Measurements from ENCODE around the gene C7orf25. TPM values are rescaled to one million over a fixed set of nuclear protein-coding genes. Genes with fewer than 3 reads are reported as not detected.

C7orf25 gene
- total and polyA plus RNA-seq, 10 of the 15 experiments (the other 5 are each of a cell fraction or from before 2014, with no cell fraction given), result 0.63 to 3.2 (median 1.7) TPM

GRCh38 chr7:42945821-42946626, 34.2 kb upstream of the C7orf25 start (continued):
- TF ChIP-seq E2F8 (IDR thresholded peaks at IDR 0.05; ENCODE audit: low read depth, partially characterized antibody) (no peak), SPI1 (IDR thresholded peaks at IDR 0.05; ENCODE audit: borderline replicate concordance, insufficient read depth, low read depth, low read length) (no peak), NFYA (IDR thresholded peaks at IDR 0.05; ENCODE audit: borderline replicate concordance, low read depth, low read length) (no peak), IKZF1 (conservative IDR thresholded peaks at IDR 0.05) (peak; percentile 65; the same call in 1 of the 2 replicates), GATAD2B (conservative IDR thresholded peaks at IDR 0.05; ENCODE audit: low read depth) (no peak), MXI1 (IDR thresholded peaks at IDR 0.05; ENCODE audit: low read depth, low read length) (no peak), MYB (IDR thresholded peaks at IDR 0.05; ENCODE audit: borderline replicate concordance, low read depth, low read length) (no peak), POU2F2 (IDR thresholded peaks at IDR 0.05; ENCODE audit: borderline replicate concordance, low read depth, low read length) (no peak), KLF5 (IDR thresholded peaks at IDR 0.05; ENCODE audit: partially characterized antibody) (no peak), ZBTB40 (IDR thresholded peaks at IDR 0.05; ENCODE audit: borderline replicate concordance) (no peak), GABPA (IDR thresholded peaks at IDR 0.05; ENCODE audit: low read depth) (no peak), EP300 (IDR thresholded peaks at IDR 0.05; ENCODE audit: borderline replicate concordance in 1 of 2, control insufficient read depth in 1 of 2, low read depth in 2 of 2, low read length in 2 of 2) (no peak; a peak in 1 of 4 replicates), CBFB (IDR thresholded peaks at IDR 0.05; ENCODE audit: low read depth) (no peak), HDAC6 (IDR thresholded peaks at IDR 0.05; ENCODE audit: unreplicated experiment) (no peak), CBX3 (IDR thresholded peaks at IDR 0.05; ENCODE audit: borderline replicate concordance, low read depth) (no peak), WRNIP1 (IDR thresholded peaks at IDR 0.05; ENCODE audit: borderline replicate concordance, low read depth, low read length) (no peak), RBBP5 (conservative IDR thresholded peaks at IDR 0.05) (no peak), CEBPZ (IDR thresholded peaks at IDR 0.05; ENCODE audit: low read depth, low read length) (no peak), NFXL1 (IDR thresholded peaks at IDR 0.05; ENCODE audit: borderline replicate concordance) (no peak)

All from GM12878 (cell line).